ENCODE measurements around the gene PNPLA1. TPM values are rescaled to one million over a fixed set of nuclear protein-coding genes. Genes with fewer than 3 reads are reported as not detected.

PNPLA1 gene
- total and polyA plus RNA-seq, 7 donors = 0.04 to 0.05 TPM; not detected in 5

DNA sequence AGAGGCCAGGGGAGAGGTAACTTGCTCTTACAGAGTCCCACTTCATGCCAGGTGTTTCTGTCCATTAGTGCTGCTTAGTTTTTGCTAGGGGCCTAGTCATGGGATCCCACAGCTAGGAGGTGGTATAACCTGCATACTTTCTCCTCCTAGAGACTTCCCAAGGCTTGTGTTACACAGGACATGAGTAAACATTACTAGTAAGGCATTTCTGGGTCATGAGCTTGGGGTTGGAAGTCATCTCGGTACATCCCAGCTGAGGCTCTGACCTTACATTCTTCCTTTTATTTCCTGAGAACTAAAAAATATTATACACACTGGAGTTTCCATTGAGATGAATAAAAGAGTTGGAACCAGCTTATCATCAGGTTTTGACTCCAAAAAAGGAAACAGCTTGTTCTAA, 20.9 kb upstream of the PNPLA1 start:
- DNase-seq = no peak
- WGBS, 3 donors = 71 to 74% (median 73%) methylated on average over 1 of the region's 1 CpG
- H3K9me3 ChIP-seq = no peaks in the 10 kb centered on the region
- intact Hi-C loops (cut with DNase I) = no loop called here
- H3K36me3 ChIP-seq (ENCODE audit: insufficient read depth in 1 of 2, low read depth in 1 of 2) = no peaks in the 10 kb centered on the region
- no peaks in the 10 kb centered on the region for H3K27me3 ChIP-seq (ENCODE audit: insufficient read depth in 3 of 3, low read length in 2 of 3)
- H3K4me3 ChIP-seq = no peak overlapping the region
- no peaks in the 10 kb centered on the region for H3K4me1 ChIP-seq
- no peak for ATAC-seq
- TF ChIP-seq CTCF (IDR thresholded peaks at IDR 0.05) = no peak
- H3K27ac ChIP-seq = no peak overlapping the region

DNA sequence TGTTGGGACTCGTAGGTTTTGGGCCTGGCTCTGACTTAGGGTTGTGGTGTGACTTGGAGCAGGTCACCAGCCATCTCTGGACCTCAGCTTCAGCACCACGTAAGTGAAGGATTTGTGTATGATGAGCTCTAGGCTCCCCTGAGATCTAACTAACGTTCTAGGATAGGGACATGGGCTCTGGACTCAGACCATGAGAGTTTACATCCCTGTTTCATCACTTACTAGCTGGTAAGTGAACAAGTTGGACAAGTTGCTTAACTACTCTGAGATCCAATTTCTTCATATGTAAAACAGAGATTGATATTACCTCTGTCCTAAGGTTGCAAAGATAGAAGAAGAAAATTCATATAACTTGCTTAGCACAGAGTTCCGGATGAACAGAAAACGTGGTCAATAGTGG, 20.3 kb upstream of the PNPLA1 start:
- intact Hi-C loops (cut with DNase I) = no loop called here
- Histone ChIP-seq H3K9me3 (no peaks in the 10 kb centered on the region), H3K27me3 (ENCODE audit: insufficient read depth in 3 of 3, low read length in 2 of 3) (no peaks in the 10 kb centered on the region), H3K4me3 (no peak overlapping the region), H3K36me3 (ENCODE audit: insufficient read depth in 1 of 2, low read depth in 1 of 2) (no peaks in the 10 kb centered on the region), H3K27ac (no peak overlapping the region), H3K4me1 (no peaks in the 10 kb centered on the region)
- ATAC-seq (no peak), DNase-seq (no peak)
- WGBS, 3 donors = 63 to 82% (median 79%) methylated on average over 5 of the region's 5 CpGs
- TF ChIP-seq CTCF (IDR thresholded peaks at IDR 0.05) = no peak

- H3K27ac ChIP-seq = no peak overlapping the region
- TF ChIP-seq CTCF (IDR thresholded peaks at IDR 0.05) = no peak
- H3K36me3 ChIP-seq (ENCODE audit: insufficient read depth in 1 of 2, low read depth in 1 of 2) = no peaks in the 10 kb centered on the region
- no peak overlapping the region for H3K4me3 ChIP-seq
- DNase-seq = no peak
- intact Hi-C loops (cut with DNase I) = no loop called here
- H3K4me1 ChIP-seq = no peaks in the 10 kb centered on the region
- ATAC-seq = no peak
- H3K27me3 ChIP-seq (ENCODE audit: insufficient read depth in 3 of 3, low read length in 2 of 3) = no peaks in the 10 kb centered on the region
- H3K9me3 ChIP-seq = no peaks in the 10 kb centered on the region
- WGBS, 3 donors = 92 to 95% (median 93%) methylated on average over 2 of the region's 2 CpGs
Observed at GRCh38 chr6:36252005-36252404, 17.9 kb upstream of the PNPLA1 start.

DNA sequence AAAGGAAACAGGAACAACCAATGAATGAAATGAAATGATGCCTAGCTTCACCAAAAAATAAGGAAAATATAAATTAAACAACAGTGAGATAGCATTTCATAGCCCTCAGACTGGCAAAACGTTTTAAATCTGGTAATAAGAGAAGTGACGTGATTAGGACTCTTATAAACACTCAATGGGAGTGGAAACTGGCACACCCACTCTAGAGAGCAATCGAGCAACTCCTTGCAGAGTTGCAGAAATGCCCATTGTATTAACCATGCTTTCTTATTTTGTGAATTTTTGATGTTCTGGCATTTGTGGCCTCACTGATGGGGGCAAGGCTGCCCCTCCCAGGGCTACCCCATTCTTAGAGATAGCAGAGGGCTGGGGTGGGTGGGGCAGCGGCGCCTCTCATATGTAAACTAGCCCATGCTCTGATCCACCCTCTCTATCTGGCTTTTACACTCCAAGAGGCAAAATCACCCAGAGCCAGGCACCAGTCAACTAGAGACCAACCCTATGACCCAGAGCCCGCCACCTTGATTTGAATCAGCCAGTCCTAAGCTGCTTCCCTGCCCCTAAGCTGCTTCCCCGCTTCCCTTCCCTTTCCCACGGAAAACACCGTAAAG, 6.4 kb upstream of the PNPLA1 start:
- Histone ChIP-seq H3K27ac (no peak overlapping the region), H3K27me3 (ENCODE audit: insufficient read depth in 3 of 3, low read length in 2 of 3) (peaks cover 0 to 12% (median 6%) of the 10 kb centered on the region in 3 donors), H3K36me3 (ENCODE audit: insufficient read depth in 1 of 2, low read depth in 1 of 2) (no peaks in the 10 kb centered on the region), H3K4me3 (no peak overlapping the region), H3K9me3 (no peaks in the 10 kb centered on the region), H3K4me1 (no peaks in the 10 kb centered on the region)
- 73 to 79% (median 75%) methylated on average over 9 of the region's 9 CpGs for WGBS, 3 donors
- no peak for DNase-seq
- no peak for TF ChIP-seq CTCF (IDR thresholded peaks at IDR 0.05)
- ATAC-seq = no peak
- intact Hi-C loops (cut with DNase I) = no loop called here

DNA sequence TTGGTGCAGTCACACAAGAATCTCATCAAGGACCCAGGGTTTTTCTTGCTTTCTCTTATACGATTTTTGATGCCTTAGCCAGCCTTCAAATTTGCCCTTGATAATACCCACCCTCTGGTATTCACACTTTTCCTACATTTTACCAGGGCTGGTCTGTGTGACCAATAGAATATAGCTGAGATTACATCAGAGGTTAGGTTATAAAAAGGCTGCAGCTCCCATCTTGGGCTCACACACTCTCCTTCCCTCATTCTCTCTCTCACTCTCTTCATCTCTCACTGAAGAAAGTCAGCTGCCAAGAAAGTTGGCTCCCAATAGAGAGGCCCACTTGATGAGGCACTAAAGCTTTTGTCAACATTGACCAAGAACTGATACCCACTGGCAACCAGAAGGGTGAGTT, 4.1 kb upstream of the PNPLA1 start:
- ATAC-seq (no peak), DNase-seq (no peak)
- no peak overlapping the region for H3K4me3 ChIP-seq
- H3K9me3 ChIP-seq = no peaks in the 10 kb centered on the region
- no peaks in the 10 kb centered on the region for H3K36me3 ChIP-seq (ENCODE audit: insufficient read depth in 1 of 2, low read depth in 1 of 2)
- intact Hi-C loops (cut with DNase I) = loop anchor here in 1 of 2 donors (2.0 kb wide), 1 partner anchor 61 kb away; no protein-coding TSS in a partner anchor
- WGBS, 3 donors = 73 to 83% (median 73%) methylated on average over 1 of the region's 1 CpG
- peaks cover 0 to 32% (median 6%) of the 10 kb centered on the region in 3 donors for H3K27me3 ChIP-seq (ENCODE audit: insufficient read depth in 3 of 3, low read length in 2 of 3)
- H3K27ac ChIP-seq = no peak overlapping the region
- no peak for TF ChIP-seq CTCF (IDR thresholded peaks at IDR 0.05)
- no peaks in the 10 kb centered on the region for H3K4me1 ChIP-seq

Measured in psoas muscle (tissue), 8 donors.